Skeletal muscle cell (primary cell): ENCODE measurements around the gene VSTM2L.

ENCODE experiments used
- DNase-seq: peaks from one replicate; pipeline ENCODE4 v3.0.0-alpha.2; 2010; ENCODE audit warnings: low read depth
- H3K4me3 ChIP-seq: 2 replicates; pipeline ENCODE4 v1.5.1; 2011; ENCODE audit warnings: low read depth, mild to moderate bottlenecking, control low read depth, low read length, moderate library complexity

Gene VSTM2L

GRCh38 chr20:37877832-37878772 lies 24.8 kb upstream of the VSTM2L start:
- H3K4me3 ChIP-seq = no peak overlapping the region
- no peak for DNase-seq

- DNase-seq = no peak
- H3K4me3 ChIP-seq = no peak overlapping the region
Observed at GRCh38 chr20:37878835-37879599, 23.9 kb upstream of the VSTM2L start.

GRCh38 chr20:37879843-37880242 lies 23.1 kb upstream of the VSTM2L start:
- H3K4me3 ChIP-seq = no peak overlapping the region
- no peak for DNase-seq

- DNase-seq = peak; percentile 52
Observed at GRCh38 chr20:37880726-37881591, 22.0 kb upstream of the VSTM2L start.

GRCh38 chr20:37881601-37882343 lies 21.2 kb upstream of the VSTM2L start:
- H3K4me3 ChIP-seq = no peak overlapping the region
- DNase-seq = no peak

More at GRCh38 chr20:37880726-37881591, 22.0 kb upstream of the VSTM2L start:
- no peak overlapping the region for H3K4me3 ChIP-seq

- no peak for DNase-seq
- H3K4me3 ChIP-seq = no peak overlapping the region
Observed at GRCh38 chr20:37882961-37883712, 19.8 kb upstream of the VSTM2L start.

GRCh38 chr20:37885042-37885441 lies 17.9 kb upstream of the VSTM2L start:
- no peak overlapping the region for H3K4me3 ChIP-seq
- DNase-seq = no peak

GRCh38 chr20:37885593-37886503 lies 17.1 kb upstream of the VSTM2L start:
- no peak overlapping the region for H3K4me3 ChIP-seq
- no peak for DNase-seq

GRCh38 chr20:37886851-37887297 lies 16.1 kb upstream of the VSTM2L start:
- H3K4me3 ChIP-seq = no peak overlapping the region
- no peak for DNase-seq

- DNase-seq = no peak
- H3K4me3 ChIP-seq = no peak overlapping the region
Observed at GRCh38 chr20:37888641-37889040, 14.3 kb upstream of the VSTM2L start.

- H3K4me3 ChIP-seq = no peak overlapping the region
- DNase-seq = no peak
Observed at GRCh38 chr20:37890108-37890507, 12.8 kb upstream of the VSTM2L start.

GRCh38 chr20:37890643-37891042 lies 12.3 kb upstream of the VSTM2L start:
- no peak for DNase-seq
- no peak overlapping the region for H3K4me3 ChIP-seq

GRCh38 chr20:37892001-37892400 lies 10.9 kb upstream of the VSTM2L start:
- DNase-seq = no peak
- no peak overlapping the region for H3K4me3 ChIP-seq

- no peak for DNase-seq
- H3K4me3 ChIP-seq = no peak overlapping the region
Observed at GRCh38 chr20:37893566-37894241, 9.2 kb upstream of the VSTM2L start.

GRCh38 chr20:37894454-37894853 lies 8.5 kb upstream of the VSTM2L start:
- no peak for DNase-seq
- H3K4me3 ChIP-seq = no peak overlapping the region

- H3K4me3 ChIP-seq = no peak overlapping the region
Observed at GRCh38 chr20:37895166-37895565, 7.8 kb upstream of the VSTM2L start.

More at GRCh38 chr20:37895166-37895565, 7.8 kb upstream of the VSTM2L start:
- no peak for DNase-seq
